ENCODE measurements around the gene FGFRL1.
A peak's percentile ranks its signal among the peaks of the same experiment; 100 is the strongest.

Gene FGFRL1

DNA sequence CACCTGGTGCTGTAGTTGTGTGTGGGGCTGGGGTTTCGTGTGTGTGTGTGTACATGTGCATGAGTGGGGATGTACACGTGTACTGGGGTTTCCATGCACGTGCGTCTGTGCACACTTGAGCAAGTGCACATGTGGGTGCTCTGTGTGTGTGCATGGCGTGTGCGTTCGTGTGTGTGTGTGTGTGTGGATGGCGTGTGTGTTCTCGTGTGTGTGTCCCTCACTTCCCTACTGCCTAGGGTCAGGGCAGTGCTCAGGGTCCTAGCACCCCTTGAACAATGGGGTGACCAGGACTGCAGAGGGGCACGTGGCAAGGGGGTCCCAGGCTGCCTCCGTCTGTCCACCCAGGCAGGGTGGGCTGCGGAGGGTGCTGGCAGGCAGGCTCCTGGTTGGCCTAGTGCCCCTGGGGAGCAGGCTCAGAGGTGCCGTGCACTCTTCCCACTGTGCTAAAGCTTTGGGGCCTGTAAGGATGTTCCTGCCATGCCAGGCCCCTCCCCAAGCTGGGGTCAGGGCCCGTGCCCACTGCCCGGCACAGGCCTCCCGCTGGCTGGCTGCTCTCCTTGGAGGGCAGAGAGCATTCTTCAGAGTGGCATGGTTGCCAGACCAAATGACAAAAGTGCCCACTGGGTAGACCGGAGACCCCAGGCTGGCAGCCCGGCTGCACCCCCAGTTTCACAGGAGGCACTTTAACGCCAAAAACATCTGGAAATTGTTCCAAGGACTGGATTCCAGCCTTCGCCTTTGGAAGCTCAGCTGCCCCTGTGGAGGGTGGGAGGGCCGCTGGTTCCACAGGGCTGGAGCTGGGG, 29.1 kb downstream of the FGFRL1 start:
- TF ChIP-seq, protein P1, sequence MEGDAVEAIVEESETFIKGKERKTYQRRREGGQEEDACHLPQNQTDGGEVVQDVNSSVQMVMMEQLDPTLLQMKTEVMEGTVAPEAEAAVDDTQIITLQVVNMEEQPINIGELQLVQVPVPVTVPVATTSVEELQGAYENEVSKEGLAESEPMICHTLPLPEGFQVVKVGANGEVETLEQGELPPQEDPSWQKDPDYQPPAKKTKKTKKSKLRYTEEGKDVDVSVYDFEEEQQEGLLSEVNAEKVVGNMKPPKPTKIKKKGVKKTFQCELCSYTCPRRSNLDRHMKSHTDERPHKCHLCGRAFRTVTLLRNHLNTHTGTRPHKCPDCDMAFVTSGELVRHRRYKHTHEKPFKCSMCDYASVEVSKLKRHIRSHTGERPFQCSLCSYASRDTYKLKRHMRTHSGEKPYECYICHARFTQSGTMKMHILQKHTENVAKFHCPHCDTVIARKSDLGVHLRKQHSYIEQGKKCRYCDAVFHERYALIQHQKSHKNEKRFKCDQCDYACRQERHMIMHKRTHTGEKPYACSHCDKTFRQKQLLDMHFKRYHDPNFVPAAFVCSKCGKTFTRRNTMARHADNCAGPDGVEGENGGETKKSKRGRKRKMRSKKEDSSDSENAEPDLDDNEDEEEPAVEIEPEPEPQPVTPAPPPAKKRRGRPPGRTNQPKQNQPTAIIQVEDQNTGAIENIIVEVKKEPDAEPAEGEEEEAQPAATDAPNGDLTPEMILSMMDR (IDR thresholded peaks at IDR 0.05; ENCODE audit: insufficient read depth, low read depth, low read length, missing control alignments), result no peak
- DNase-seq (ENCODE audit: low read depth), result no peak
- H3K4me3 ChIP-seq (ENCODE audit: low read length), result no peak overlapping the region

DNA sequence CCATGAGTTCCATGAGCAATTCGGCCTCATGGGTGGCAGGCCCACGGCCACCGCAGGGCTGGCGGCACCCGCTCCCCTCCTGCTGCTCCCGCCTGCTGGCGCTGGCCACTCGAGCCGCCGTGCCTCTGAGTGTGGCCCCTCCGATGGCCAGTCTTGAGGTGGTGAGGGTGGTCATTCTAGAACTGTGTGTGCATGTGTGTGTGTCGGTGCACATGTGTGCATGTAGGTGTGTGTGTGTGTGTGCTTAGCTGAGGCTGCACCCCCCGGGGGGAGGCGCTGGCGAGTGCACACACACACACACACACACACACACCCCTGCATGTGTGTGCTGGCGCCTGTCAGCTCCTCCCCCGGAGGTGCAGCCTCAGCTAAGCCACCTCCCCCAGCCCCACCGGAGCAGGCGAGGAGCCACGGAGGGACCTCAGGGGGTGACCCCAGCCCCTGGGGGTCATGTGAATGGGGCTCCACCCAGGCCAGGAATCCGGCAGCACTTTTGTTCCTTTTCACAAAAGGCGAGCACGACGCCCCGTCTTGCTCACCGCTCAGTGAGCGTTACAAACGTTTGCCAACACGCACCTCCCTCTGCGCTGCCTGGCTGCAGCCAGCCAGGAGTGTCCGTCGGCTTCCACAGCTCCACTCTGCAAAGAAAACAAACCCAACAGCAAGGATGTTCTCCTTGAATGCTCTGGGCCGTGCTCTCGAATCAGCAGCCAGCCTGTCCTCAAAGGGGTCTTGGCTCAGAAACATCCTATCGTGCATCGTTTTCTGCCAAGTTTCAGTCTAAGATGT, 29.9 kb downstream of the FGFRL1 start:
- peak; percentile 62 for DNase-seq (ENCODE audit: low read depth)
- TF ChIP-seq, protein P1 (IDR thresholded peaks at IDR 0.05; ENCODE audit: insufficient read depth, low read depth, low read length, missing control alignments), result no peak
- H3K4me3 ChIP-seq (ENCODE audit: low read length), result no peak overlapping the region

DNA sequence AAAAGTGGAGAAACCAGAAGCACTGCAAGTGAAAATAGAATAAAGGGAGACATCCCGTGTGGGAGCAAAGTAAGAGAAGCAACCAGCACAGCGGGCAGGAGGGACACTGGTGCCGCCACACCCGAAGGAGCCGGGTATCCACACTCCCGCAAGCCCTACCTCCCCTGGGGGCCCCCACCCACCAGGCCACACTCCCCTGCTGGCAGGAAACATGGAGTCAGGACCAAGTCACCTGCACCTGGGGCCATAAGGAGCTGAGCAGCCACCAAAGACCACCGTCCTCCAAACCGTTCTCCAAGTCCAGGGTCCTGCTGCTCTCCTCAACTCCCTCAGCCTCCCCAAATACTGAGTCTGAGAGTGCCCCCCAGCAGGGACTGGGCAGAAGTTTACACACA, 30.5 kb downstream of the FGFRL1 start:
- no peak for DNase-seq (ENCODE audit: low read depth)
- no peak overlapping the region for H3K4me3 ChIP-seq (ENCODE audit: low read length)
- TF ChIP-seq, protein P1 (IDR thresholded peaks at IDR 0.05; ENCODE audit: insufficient read depth, low read depth, low read length, missing control alignments), result no peak

DNA sequence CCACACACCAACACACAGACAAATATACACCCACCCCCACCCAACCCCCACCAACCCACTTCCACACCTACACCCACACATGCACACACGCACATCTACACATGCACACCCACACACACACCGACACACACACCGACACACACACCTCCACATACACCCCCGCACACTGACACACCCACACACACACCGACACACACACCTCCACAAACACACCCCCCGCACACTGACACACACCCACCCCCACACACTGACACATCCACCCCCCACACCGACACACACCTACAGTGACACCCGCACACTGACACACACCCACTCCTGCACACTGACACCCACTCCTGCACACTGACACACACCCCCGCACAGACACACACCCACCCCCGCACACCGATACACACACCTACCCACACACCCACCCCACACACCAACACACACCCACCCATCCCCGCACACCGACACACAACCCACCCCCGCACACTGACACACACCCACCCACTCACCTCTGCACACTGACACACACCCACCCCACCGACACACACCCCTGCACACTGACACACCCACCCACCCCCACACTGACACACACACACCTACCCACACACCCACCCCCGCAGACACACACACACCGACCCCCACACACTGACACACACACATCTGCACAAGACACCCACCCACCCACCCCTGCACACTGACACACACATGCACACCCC, 31.1 kb downstream of the FGFRL1 start:
- TF ChIP-seq, protein P1 (IDR thresholded peaks at IDR 0.05; ENCODE audit: insufficient read depth, low read depth, low read length, missing control alignments), result no peak
- no peak for DNase-seq (ENCODE audit: low read depth)
- no peak overlapping the region for H3K4me3 ChIP-seq (ENCODE audit: low read length)

DNA sequence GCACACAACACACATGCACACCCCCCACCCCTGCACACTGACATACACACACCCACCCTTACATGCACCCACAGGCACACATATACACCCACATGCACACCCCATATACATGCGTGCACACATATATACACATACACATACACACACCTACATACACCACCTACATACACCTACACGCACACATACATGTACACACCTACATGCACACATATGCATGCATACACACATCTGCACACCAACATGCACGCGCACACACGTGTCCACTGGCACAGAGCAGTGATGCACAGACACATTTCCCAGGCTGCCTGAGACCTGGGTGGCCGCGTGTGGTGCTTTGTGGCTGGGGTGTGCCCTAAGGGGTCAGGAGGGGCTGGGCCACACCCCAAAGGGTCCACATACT, 31.7 kb downstream of the FGFRL1 start:
- TF ChIP-seq, protein P1 (IDR thresholded peaks at IDR 0.05; ENCODE audit: insufficient read depth, low read depth, low read length, missing control alignments), result no peak
- DNase-seq (ENCODE audit: low read depth), result no peak
- H3K4me3 ChIP-seq (ENCODE audit: low read length), result no peak overlapping the region

DNA sequence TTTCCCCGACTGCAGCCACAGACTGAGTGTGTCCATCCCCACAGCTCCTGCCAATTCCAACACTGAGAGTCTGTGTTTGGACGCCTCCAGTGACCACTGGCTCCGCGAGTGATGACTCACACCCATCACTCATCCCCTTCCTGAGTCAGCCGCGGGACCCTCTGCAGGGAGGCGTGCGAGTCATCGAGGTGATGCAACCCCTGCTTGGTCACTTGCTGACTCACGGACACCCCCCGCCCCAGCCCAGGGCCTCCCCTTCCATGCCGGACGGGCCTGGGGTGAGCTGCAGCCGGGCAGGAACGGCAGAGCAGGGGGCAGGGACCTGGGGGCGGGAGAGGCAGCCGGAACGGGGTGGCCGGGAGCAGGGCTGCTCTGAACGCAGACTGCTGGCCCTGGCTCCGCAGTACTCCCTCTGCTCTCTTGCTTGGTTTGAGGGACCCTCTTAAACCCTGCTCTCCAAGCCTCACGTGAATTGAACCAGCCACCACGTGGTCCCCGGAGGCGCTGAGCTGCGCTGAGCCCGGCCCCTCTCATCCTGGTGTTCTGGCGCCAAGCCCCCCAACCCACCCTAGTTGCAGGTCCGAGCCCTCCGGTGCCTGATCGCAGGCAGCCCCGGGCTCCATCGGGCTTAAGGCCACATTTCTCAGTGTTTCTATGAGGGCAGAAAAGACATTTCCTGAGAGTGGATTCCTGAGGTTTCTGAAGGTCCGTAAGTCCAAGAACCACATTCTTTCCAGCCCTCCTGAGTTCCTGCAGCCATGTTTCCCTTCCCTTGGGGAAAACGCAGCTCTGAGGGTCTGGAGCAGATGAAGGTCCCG, 32.4 kb downstream of the FGFRL1 start:
- H3K4me3 ChIP-seq (ENCODE audit: low read length), result no peak overlapping the region
- DNase-seq (ENCODE audit: low read depth), result peak; percentile 98
- TF ChIP-seq, protein P1 (IDR thresholded peaks at IDR 0.05; ENCODE audit: insufficient read depth, low read depth, low read length, missing control alignments), result no peak

Measured in epithelial cell of esophagus (primary cell).